ENCODE measurements around the gene IRAK3. TPM values are rescaled to one million over a fixed set of nuclear protein-coding genes. Genes with fewer than 3 reads are reported as not detected.
"Not testable (repeated sequence)": the region's sequence is repeated elsewhere in the genome, so short reads cannot be mapped to it uniquely, and the experiment has no call there.

Gene IRAK3
- total RNA-seq, 4 donors from 2014 or later, result 7.8 to 18.7 (median 14.8) TPM

DNA sequence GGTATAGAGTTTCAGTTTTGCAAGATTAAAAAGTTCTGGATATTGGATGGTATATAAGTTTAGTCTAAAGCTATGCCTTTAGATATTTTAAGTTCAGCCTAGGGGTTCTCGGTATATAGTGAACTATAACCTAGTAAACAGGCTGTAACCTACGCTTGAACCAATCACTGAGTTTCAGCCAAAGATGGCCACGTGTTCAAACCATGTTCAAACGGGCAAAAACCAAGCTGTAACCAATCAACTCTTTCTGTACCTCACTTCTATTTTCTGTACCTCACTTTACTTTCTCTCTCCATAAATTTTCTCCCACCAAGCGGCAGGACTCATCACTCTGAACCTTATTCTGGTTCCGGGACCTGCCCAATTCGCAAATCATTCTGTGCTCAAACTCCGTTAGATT is 20.6 kb upstream of the IRAK3 start:
- H3K4me1 ChIP-seq, result peaks cover 0 to 33% (median 7%) of the 10 kb centered on the region in 3 donors
- TF ChIP-seq POLR2AphosphoS5 (IDR thresholded peaks at IDR 0.05) (no peak), POLR2A (IDR thresholded peaks at IDR 0.05) (no peak), EP300 (IDR thresholded peaks at IDR 0.05) (no peak)
- TF ChIP-seq, protein P1, sequence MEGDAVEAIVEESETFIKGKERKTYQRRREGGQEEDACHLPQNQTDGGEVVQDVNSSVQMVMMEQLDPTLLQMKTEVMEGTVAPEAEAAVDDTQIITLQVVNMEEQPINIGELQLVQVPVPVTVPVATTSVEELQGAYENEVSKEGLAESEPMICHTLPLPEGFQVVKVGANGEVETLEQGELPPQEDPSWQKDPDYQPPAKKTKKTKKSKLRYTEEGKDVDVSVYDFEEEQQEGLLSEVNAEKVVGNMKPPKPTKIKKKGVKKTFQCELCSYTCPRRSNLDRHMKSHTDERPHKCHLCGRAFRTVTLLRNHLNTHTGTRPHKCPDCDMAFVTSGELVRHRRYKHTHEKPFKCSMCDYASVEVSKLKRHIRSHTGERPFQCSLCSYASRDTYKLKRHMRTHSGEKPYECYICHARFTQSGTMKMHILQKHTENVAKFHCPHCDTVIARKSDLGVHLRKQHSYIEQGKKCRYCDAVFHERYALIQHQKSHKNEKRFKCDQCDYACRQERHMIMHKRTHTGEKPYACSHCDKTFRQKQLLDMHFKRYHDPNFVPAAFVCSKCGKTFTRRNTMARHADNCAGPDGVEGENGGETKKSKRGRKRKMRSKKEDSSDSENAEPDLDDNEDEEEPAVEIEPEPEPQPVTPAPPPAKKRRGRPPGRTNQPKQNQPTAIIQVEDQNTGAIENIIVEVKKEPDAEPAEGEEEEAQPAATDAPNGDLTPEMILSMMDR (IDR thresholded peaks at IDR 0.05), result no peak
- peak overlapping the region; percentile 90 to 100 (median 98) for H3K27ac ChIP-seq
- no peaks in the 10 kb centered on the region for H3K36me3 ChIP-seq
- no peaks in the 10 kb centered on the region for H3K27me3 ChIP-seq
- no peaks in the 10 kb centered on the region for H3K9me3 ChIP-seq
- no peak for ATAC-seq
- peak overlapping the region; percentile 55 to 65 for H3K4me3 ChIP-seq
- 79 to 81% methylated on average over 8 of the region's 8 CpGs for WGBS, 2 donors (ENCODE audit: low coverage in 1 of 2)

DNA sequence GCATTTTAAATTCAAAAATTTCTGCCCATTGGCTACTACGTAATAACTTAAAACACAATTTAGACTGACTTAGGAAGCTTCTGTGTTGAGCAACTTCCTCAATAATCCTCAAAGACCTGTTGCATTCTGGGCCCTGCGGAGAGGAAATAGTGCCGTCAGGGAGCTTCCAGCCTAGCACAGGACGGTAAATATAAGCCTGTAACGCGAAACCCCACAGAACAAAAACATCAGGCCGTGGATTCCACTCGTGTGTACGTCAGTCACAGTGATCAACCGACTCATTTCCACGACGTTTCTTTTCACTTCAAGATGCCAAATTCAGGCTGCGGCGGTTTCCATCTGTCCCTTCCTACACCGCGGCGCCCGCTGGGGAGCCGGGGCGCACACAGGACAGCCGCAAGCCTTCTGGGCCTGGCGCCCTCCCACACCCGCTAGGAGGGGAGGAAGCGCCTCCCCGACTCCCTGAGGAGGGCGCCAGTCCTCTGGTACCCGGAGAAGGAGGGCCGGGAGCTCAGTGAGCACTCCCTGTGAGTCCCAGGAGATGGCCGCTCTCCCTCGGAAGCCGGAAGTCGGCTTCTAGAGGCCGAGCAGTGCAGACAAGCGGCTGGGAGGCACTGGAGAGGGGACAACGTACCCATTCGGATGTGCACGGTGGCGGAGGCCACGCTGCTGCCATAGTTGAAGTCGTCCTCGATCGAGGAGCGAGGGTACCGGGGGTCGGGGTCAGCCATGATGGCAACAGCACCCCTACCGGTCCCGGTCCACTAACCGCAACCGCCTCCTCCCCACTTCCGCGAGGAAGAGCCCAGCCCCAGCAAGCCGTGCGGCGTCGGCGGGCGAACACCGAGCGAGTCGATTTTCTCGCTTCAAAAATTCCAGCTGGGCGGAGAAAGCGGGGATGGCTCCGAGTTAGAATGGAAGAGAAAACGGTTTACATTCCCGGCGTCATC is 19.5 kb upstream of the IRAK3 start, which contains the start of gene TMBIM4:
Gene TMBIM4 (minus strand): TSS at position 776 of the 950 bp plus-strand sequence. CDS start 45 bp downstream, at position 731.
- peak; percentile 96 for ATAC-seq
- H3K4me3 ChIP-seq, result peak within 1 kb of the TSS; percentile 55 to 65
- 0 to 1% methylated on average over 21 to 32 of the region's 67 CpGs for WGBS, 2 donors (ENCODE audit: low coverage in 1 of 2)
- H3K9me3 ChIP-seq, result no peaks in the 10 kb centered on the region
- no peaks in the 10 kb centered on the region for H3K36me3 ChIP-seq
- H3K27ac ChIP-seq, result peak within 1 kb of the TSS; percentile 90 to 100 (median 98)
- no peaks in the 10 kb centered on the region for H3K27me3 ChIP-seq
- H3K4me1 ChIP-seq, result peaks cover 0 to 31% (median 7%) of the 10 kb centered on the region in 3 donors
- peak; percentile 62 to 73 for TF ChIP-seq POLR2A (IDR thresholded peaks at IDR 0.05)
- TF ChIP-seq, protein P1 (IDR thresholded peaks at IDR 0.05), result peak; percentile 48 to 76 (median 64)
- peak; percentile 83 for TF ChIP-seq POLR2AphosphoS5 (IDR thresholded peaks at IDR 0.05)
- TF ChIP-seq EP300 (IDR thresholded peaks at IDR 0.05), result no peak

DNA sequence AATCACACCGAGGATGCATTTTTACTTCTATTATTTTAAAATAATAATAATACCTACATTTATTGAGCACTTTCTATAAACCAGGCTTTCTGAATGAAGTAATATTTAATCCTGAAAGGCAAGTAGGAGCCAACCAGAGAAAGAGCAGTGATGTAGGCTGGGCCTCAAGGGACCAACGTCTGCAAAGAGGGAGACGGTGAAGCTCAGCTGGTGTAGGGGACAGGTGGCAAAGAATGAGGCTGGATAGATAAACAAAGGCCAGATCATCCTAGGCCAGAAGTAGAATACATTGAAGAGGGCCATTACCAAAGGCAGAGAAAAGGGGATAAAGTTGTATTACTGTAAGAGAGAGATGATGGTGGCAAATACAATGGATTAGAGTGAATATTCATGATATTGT is 18.4 kb upstream of the IRAK3 start:
- Histone ChIP-seq H3K4me1 (peaks cover 0 to 31% (median 7%) of the 10 kb centered on the region in 3 donors), H3K27ac (peak overlapping the region; percentile 90 to 100 (median 98)), H3K4me3 (peak overlapping the region; percentile 55 to 65), H3K36me3 (no peaks in the 10 kb centered on the region), H3K9me3 (no peaks in the 10 kb centered on the region), H3K27me3 (no peaks in the 10 kb centered on the region)
- 86 to 100% methylated on average over 2 to 3 of the region's 3 CpGs for WGBS, 2 donors (ENCODE audit: low coverage in 1 of 2)
- TF ChIP-seq POLR2A (IDR thresholded peaks at IDR 0.05) (no peak), POLR2AphosphoS5 (IDR thresholded peaks at IDR 0.05) (no peak), EP300 (IDR thresholded peaks at IDR 0.05) (no peak)
- TF ChIP-seq, protein P1 (IDR thresholded peaks at IDR 0.05), result no peak
- no peak for ATAC-seq

DNA sequence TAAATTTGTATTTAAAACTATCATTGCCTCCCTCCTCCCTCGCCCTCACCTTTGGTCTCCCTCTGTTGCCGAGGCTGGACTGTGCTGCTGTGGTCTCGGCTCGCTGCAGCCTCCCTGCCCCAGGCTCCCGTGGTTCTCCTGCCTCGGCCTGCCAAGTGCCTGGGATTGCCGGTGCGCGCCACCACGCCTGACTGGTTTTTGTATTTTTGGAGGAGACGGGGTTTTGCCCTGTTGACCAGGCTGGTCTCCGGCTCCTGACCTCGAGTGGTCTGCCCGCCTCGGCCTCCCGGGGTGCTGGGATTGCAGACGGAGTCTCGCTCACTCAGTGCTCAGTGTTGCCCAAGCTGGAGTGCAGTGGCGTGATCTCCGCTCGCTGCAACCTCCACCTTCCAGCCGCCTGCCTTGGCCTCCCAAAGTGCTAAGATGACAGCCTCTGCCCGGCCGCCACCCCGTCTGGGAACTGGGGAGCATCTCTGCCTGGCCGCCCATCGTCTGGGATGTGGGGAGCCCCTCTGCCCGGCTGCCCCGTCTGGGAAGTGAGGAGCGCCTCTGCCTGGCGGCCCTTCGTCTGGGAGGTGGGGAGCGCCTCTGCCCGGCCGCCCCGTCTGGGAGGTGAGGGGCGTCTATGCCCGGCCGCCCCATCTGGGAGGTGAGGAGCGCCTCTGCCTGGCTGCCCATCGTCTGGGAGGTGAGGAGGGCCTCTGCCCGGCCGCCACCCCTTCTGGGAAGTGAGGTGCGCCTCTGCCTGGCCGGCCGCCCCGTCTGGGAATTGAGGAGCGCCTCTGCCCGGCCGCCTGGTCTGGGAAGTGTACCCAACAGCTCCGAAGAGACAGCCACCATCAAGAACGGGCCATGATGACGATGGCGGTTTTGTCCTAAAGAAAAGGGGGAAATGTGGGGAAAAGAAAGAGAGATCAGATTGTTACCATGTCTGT is 14.4 kb upstream of the IRAK3 start:
- not testable (repeated sequence) for H3K4me3 ChIP-seq, H3K9me3 ChIP-seq, H3K27ac ChIP-seq, H3K27me3 ChIP-seq, H3K4me1 ChIP-seq, ATAC-seq, H3K36me3 ChIP-seq
- 71 to 100% methylated on average over 1 to 3 of the region's 54 CpGs for WGBS, 2 donors (ENCODE audit: low coverage in 1 of 2)

Data from gastroesophageal sphincter (tissue), 4 donors.